Neuronal stem cell (in vitro differentiated cells): ENCODE results near the gene KBTBD12.

Experiments
- DNase-seq: peaks from one replicate; pipeline ENCODE4 v3.0.0-alpha.2; 2013; ENCODE audit warnings: low spot score
- H2AFZ ChIP-seq: one replicate; pipeline ENCODE4 v1.6.1; 2013; ENCODE audit warnings: mild to moderate bottlenecking, low read length, inconsistent platforms
- H2AK5ac ChIP-seq: 2 replicates; pipeline ENCODE4 v1.6.1; 2013; ENCODE audit warnings: low read depth, mild to moderate bottlenecking, inconsistent platforms, low read length, moderate library complexity, mixed read lengths
- H2BK120ac ChIP-seq: 2 replicates; pipeline ENCODE4 v1.6.1; 2013; ENCODE audit warnings: low read depth, mild to moderate bottlenecking, inconsistent platforms, low read length, moderate library complexity, mixed read lengths
- H2BK12ac ChIP-seq: one replicate; pipeline ENCODE4 v1.6.1; 2013; ENCODE audit warnings: low read length, inconsistent platforms
- H2BK15ac ChIP-seq: 2 replicates; pipeline ENCODE4 v1.6.1; 2013; ENCODE audit warnings: mild to moderate bottlenecking, low read length, inconsistent platforms, mixed read lengths
- H2BK5ac ChIP-seq: one replicate; pipeline ENCODE4 v1.6.1; 2013; ENCODE audit warnings: inconsistent platforms, mild to moderate bottlenecking, low read length, moderate library complexity
- H3K14ac ChIP-seq: one replicate; pipeline ENCODE4 v1.6.1; 2013; ENCODE audit warnings: low read length, inconsistent platforms
- H3K18ac ChIP-seq: 2 replicates; pipeline ENCODE4 v1.6.1; 2013; ENCODE audit warnings: low read length, inconsistent platforms
- H3K23ac ChIP-seq: 2 replicates; pipeline ENCODE4 v1.6.1; 2013; ENCODE audit warnings: low read depth, mild to moderate bottlenecking, mixed read lengths, low read length, inconsistent platforms; ENCODE audit not compliant: poor library complexity
- H3K27ac ChIP-seq: replicated peaks from 3 replicates; pipeline ENCODE4 v1.5.1; 2013; ENCODE audit warnings: low read length, inconsistent platforms
- H3K27me3 ChIP-seq, 3 experiments: 2 replicates each; pipeline ENCODE4 v1.6.1; 2013; ENCODE audit warnings: low read length in 3 of 3, mild to moderate bottlenecking in 2 of 3, inconsistent platforms in 1 of 3, low read depth in 1 of 3, mixed read lengths in 1 of 3, moderate library complexity in 1 of 3; ENCODE audit not compliant: control insufficient read depth in 3 of 3, insufficient read depth in 3 of 3
- H3K36me3 ChIP-seq, 2 donors: replicated peaks in 1 of 2; 2 replicates each; pipeline ENCODE4 v1.6.1; 2013; ENCODE audit warnings: low read length in 2 of 2; ENCODE audit not compliant: control insufficient read depth in 2 of 2, insufficient read depth in 2 of 2
- H3K4ac ChIP-seq: 2 replicates; pipeline ENCODE4 v1.6.1; 2013; ENCODE audit warnings: inconsistent platforms, mild to moderate bottlenecking, low read length, moderate library complexity
- H3K4me1 ChIP-seq, 2 donors: 1 replicate in 1 of 2; 2 replicates in 1 of 2; pipeline ENCODE4 v1.6.1; 2013; ENCODE audit warnings: low read length in 2 of 2, low read depth in 1 of 2; ENCODE audit not compliant: control insufficient read depth in 2 of 2, insufficient read depth in 1 of 2
- H3K4me2 ChIP-seq: one replicate; pipeline ENCODE4 v1.6.1; 2013; ENCODE audit warnings: mild to moderate bottlenecking, low read length, inconsistent platforms; ENCODE audit not compliant: insufficient read depth, poor library complexity, severe bottlenecking
- H3K4me3 ChIP-seq, 2 donors: 2 replicates each; pipeline ENCODE4 v1.5.1; 2013; ENCODE audit warnings: low read length in 2 of 2, mild to moderate bottlenecking in 2 of 2, inconsistent platforms in 1 of 2, moderate library complexity in 1 of 2
- H3K79me1 ChIP-seq: one replicate; pipeline ENCODE4 v1.6.1; 2013; ENCODE audit warnings: low read depth, mild to moderate bottlenecking, inconsistent platforms, low read length, moderate library complexity
- H3K9ac ChIP-seq: one replicate; pipeline ENCODE4 v1.6.1; 2013; ENCODE audit warnings: mild to moderate bottlenecking, low read depth, low read length, inconsistent platforms; ENCODE audit not compliant: poor library complexity
- H3K9me3 ChIP-seq, 2 donors: replicated peaks in 1 of 2; 2 replicates each; pipeline versions ENCODE3 to v1.6.1; 2013; ENCODE audit warnings: low read length in 2 of 2, mild to moderate bottlenecking in 2 of 2, inconsistent platforms in 1 of 2, low read depth in 1 of 2, mixed read lengths in 1 of 2, moderate library complexity in 1 of 2; ENCODE audit not compliant: control insufficient read depth in 2 of 2, insufficient read depth in 1 of 2
- H4K8ac ChIP-seq: one replicate; pipeline ENCODE4 v1.6.1; 2013; ENCODE audit warnings: low read depth, mild to moderate bottlenecking, inconsistent platforms, low read length, moderate library complexity
- H4K91ac ChIP-seq: one replicate; pipeline ENCODE4 v1.6.1; 2013; ENCODE audit warnings: low read length, low read depth, mild to moderate bottlenecking, inconsistent platforms; ENCODE audit not compliant: poor library complexity
- WGBS, 2 donors: extraction: QIAGEN DNeasy Blood & Tissue Kit; methylation state at CpG; one replicate each; pipeline ENCODE4 v1.1.7; 2013; ENCODE audit warnings: missing lambda C conversion rate in 2 of 2, mixed read lengths in 1 of 2; ENCODE audit not compliant: insufficient read length in 2 of 2, insufficient replicate concordance in 1 of 2; ENCODE audit errors: extremely low coverage in 2 of 2; 5-methylcytosine and 5-hydroxymethylcytosine counted together

Gene KBTBD12

DNA sequence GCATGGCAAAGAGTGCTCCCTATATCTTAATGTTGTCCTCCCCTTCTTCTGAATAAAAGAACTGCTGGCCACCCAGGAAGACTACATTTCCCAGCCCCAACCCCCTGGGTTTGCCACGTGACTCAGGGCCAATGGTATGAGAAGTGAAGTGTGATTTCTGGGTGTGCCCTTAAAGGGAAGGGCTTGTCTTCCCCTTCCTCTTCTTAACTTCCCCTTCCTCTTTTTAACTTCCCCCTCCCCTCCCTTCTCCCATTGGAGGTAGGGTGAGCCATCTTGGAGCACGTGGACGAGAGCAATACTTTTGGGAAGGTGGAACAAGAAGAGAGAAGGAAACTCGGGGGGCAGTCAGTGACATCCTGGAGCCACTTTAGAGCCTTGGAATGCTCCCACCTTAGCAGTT lies 6.8 kb upstream of the KBTBD12 start:
- Histone ChIP-seq H3K9me3 (no peaks in the 10 kb centered on the region), H3K14ac (no peak overlapping the region), H3K4me3 (no peak overlapping the region), H2AFZ (no peak overlapping the region), H3K4me2 (no peak overlapping the region), H3K4ac (no peak overlapping the region), H3K4me1 (no peaks in the 10 kb centered on the region), H2BK15ac (no peak overlapping the region), H2BK12ac (no peak overlapping the region), H2AK5ac (no peak overlapping the region), H4K8ac (no peak overlapping the region), H4K91ac (no peak overlapping the region), H2BK5ac (no peak overlapping the region), H3K27ac (no peak overlapping the region), H3K9ac (no peak overlapping the region), H3K36me3 (no peaks in the 10 kb centered on the region), H3K79me1 (no peaks in the 10 kb centered on the region), H3K23ac (no peak overlapping the region), H2BK120ac (no peak overlapping the region), H3K27me3 (no peaks in the 10 kb centered on the region), H3K18ac (no peak overlapping the region)
- no CpG with 5 or more reads among the region's 4 CpGs for WGBS, 2 donors
- DNase-seq = no peak

- Histone ChIP-seq H2BK12ac (no peak overlapping the region), H2AK5ac (no peak overlapping the region), H3K27ac (no peak overlapping the region), H3K79me1 (no peaks in the 10 kb centered on the region), H4K8ac (no peak overlapping the region), H4K91ac (no peak overlapping the region), H3K4me2 (no peak overlapping the region), H3K18ac (no peak overlapping the region), H3K4me3 (no peak overlapping the region), H2BK5ac (no peak overlapping the region), H3K9ac (no peak overlapping the region), H3K27me3 (no peaks in the 10 kb centered on the region), H3K4ac (no peak overlapping the region), H3K9me3 (no peaks in the 10 kb centered on the region), H3K23ac (no peak overlapping the region), H3K36me3 (no peaks in the 10 kb centered on the region), H2BK120ac (no peak overlapping the region), H3K14ac (no peak overlapping the region), H2AFZ (no peak overlapping the region), H2BK15ac (no peak overlapping the region), H3K4me1 (no peaks in the 10 kb centered on the region)
- no peak for DNase-seq
- WGBS, 2 donors = no CpG with 5 or more reads among the region's 1 CpG
These were observed 6.1 kb upstream of the KBTBD12 start for GRCh38 chr3:127908951-127909350.

DNA sequence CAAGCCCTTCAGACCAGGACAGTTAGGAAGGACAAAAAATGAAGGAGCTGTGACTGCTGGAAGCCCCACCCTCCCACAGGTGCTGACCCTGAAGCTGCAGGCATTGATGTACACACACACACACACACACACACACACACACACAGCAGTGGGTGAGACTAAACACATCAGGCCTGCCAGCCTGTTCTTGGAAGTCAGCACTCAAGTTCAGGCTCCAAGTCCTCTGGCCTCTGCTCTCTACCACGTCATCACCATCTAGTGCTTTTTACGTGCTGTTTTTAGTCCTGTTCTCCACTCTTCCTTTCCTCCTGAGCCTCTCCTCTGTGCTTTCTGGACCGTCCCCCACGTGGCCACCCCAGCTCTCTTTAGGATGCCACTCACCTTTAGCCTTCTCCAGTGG lies 5.4 kb upstream of the KBTBD12 start:
- H3K18ac ChIP-seq = no peak overlapping the region
- no peak overlapping the region for H2AFZ ChIP-seq
- no peak overlapping the region for H2BK12ac ChIP-seq
- H3K4me3 ChIP-seq = no peak overlapping the region
- no peak overlapping the region for H2BK15ac ChIP-seq
- no peak overlapping the region for H4K8ac ChIP-seq
- H2AK5ac ChIP-seq = peak overlapping the region; percentile 29
- no peaks in the 10 kb centered on the region for H3K4me1 ChIP-seq
- no peak overlapping the region for H3K23ac ChIP-seq
- no peak overlapping the region for H3K27ac ChIP-seq
- H3K9ac ChIP-seq = no peak overlapping the region
- peaks cover 0 to 2% of the 10 kb centered on the region in 2 donors for H3K9me3 ChIP-seq
- H3K27me3 ChIP-seq = peaks cover 0 to 4% (median 0%) of the 10 kb centered on the region in 3 experiments
- H3K4ac ChIP-seq = no peak overlapping the region
- no peaks in the 10 kb centered on the region for H3K36me3 ChIP-seq
- no CpG with 5 or more reads among the region's 4 CpGs for WGBS, 2 donors
- no peak overlapping the region for H2BK5ac ChIP-seq
- no peak overlapping the region for H2BK120ac ChIP-seq
- H4K91ac ChIP-seq = no peak overlapping the region
- no peak overlapping the region for H3K4me2 ChIP-seq
- DNase-seq = no peak
- no peak overlapping the region for H3K14ac ChIP-seq
- H3K79me1 ChIP-seq = no peaks in the 10 kb centered on the region

- Histone ChIP-seq H3K4ac (no peak overlapping the region), H3K4me1 (no peaks in the 10 kb centered on the region), H3K27me3 (peaks cover 0 to 12% (median 4%) of the 10 kb centered on the region in 3 experiments), H3K14ac (no peak overlapping the region), H3K27ac (no peak overlapping the region), H3K4me3 (no peak overlapping the region), H3K36me3 (no peaks in the 10 kb centered on the region), H3K23ac (no peak overlapping the region), H4K91ac (no peak overlapping the region), H2AK5ac (no peak overlapping the region), H4K8ac (no peak overlapping the region), H2BK5ac (no peak overlapping the region), H3K18ac (no peak overlapping the region), H2BK15ac (no peak overlapping the region), H3K9ac (no peak overlapping the region), H2BK120ac (no peak overlapping the region), H3K4me2 (no peak overlapping the region), H3K79me1 (no peaks in the 10 kb centered on the region), H3K9me3 (peaks cover 0 to 2% of the 10 kb centered on the region in 2 donors), H2BK12ac (no peak overlapping the region), H2AFZ (no peak overlapping the region)
- no peak for DNase-seq
- WGBS, 2 donors = no CpG with 5 or more reads among the region's 8 CpGs
These were observed 3.6 kb upstream of the KBTBD12 start for GRCh38 chr3:127911421-127911931.
